ENCODE data around the gene ARHGDIG.

Gene ARHGDIG

GRCh38 chr16:283033-283805 lies 2.8 kb downstream of the ARHGDIG start, which contains the start of gene PDIA2:
PDIA2 (plus strand) TSS chr16:283164; CDS start chr16:283170, 6 bp downstream.
- TF ChIP-seq CTCF (IDR thresholded peaks at IDR 0.05; ENCODE audit: low read depth, low read length): no peak
- H3K4me3 ChIP-seq (ENCODE audit: low read depth, low read length): no peak within 1 kb of the TSS

- TF ChIP-seq CTCF (IDR thresholded peaks at IDR 0.05; ENCODE audit: low read depth, low read length): no peak
- H3K4me3 ChIP-seq (ENCODE audit: low read depth, low read length): no peak overlapping the region
These were observed 4.1 kb downstream of the ARHGDIG start for GRCh38 chr16:284204-285120.

GRCh38 chr16:285146-286055 lies 5.0 kb downstream of the ARHGDIG start:
- H3K4me3 ChIP-seq (ENCODE audit: low read depth, low read length): no peak overlapping the region
- TF ChIP-seq CTCF (IDR thresholded peaks at IDR 0.05; ENCODE audit: low read depth, low read length): no peak

GRCh38 chr16:286491-287297 lies 6.3 kb downstream of the ARHGDIG start:
- no peak for TF ChIP-seq CTCF (IDR thresholded peaks at IDR 0.05; ENCODE audit: low read depth, low read length)
- no peak overlapping the region for H3K4me3 ChIP-seq (ENCODE audit: low read depth, low read length)

GRCh38 chr16:287298-287811 lies 7.0 kb downstream of the ARHGDIG start:
- H3K4me3 ChIP-seq (ENCODE audit: low read depth, low read length): no peak overlapping the region
- TF ChIP-seq CTCF (IDR thresholded peaks at IDR 0.05; ENCODE audit: low read depth, low read length): no peak
